Activated CD4-positive, alpha-beta T cell treated with anti-CD3 and anti-CD28 coated beads, Interleukin-2, amount 10 ng/mL, durations not matched to agents 7 days and 5 days (primary cell): ENCODE measurements around the gene AP1S3. TPM values are rescaled to one million over a fixed set of nuclear protein-coding genes. Genes with fewer than 3 reads are reported as not detected.
"Not testable (repeated sequence)": the region's sequence is repeated elsewhere in the genome, so short reads cannot be mapped to it uniquely, and the experiment has no call there.

Experiments used
- CTCF ChIA-PET: fragments of 350-600 bp; sonication (Branson Sonifier 250); formaldehyde crosslinking; loops from one replicate; lab custom pipeline; 2021; ENCODE audit warnings: antibody characterized with exemption; lab: Charles Lee
- POLR2A ChIA-PET: fragments of 350-600 bp; sonication (Branson Sonifier 250); formaldehyde crosslinking; loops from one replicate; lab custom pipeline; 2021; ENCODE audit warnings: antibody characterized with exemption; lab: Charles Lee
- DNase-seq: peaks from one replicate; pipeline ENCODE4 v3.0.0-alpha.2; 2020
- H3K27ac Mint-ChIP-seq: one replicate; pipeline ENCODE4 v1.8.0; 2021; ENCODE audit warnings: mild to moderate bottlenecking, moderate library complexity, mixed read lengths
- H3K27me3 Mint-ChIP-seq: one replicate; pipeline ENCODE4 v1.8.0; 2021; ENCODE audit warnings: mixed read lengths
- H3K36me3 Mint-ChIP-seq: one replicate; pipeline ENCODE4 v1.8.0; 2021; ENCODE audit warnings: low read depth, mixed read lengths
- H3K4me1 Mint-ChIP-seq: one replicate; pipeline ENCODE4 v1.8.0; 2021; ENCODE audit warnings: mixed read lengths
- H3K4me3 Mint-ChIP-seq: one replicate; pipeline ENCODE4 v1.8.0; 2021; ENCODE audit warnings: mild to moderate bottlenecking, moderate library complexity, mixed read lengths
- H3K9me3 Mint-ChIP-seq: one replicate; pipeline ENCODE4 v1.8.0; 2021; ENCODE audit warnings: mixed read lengths
- total RNA-seq, 2 experiments: library from RNA; stranded (reverse); gene quantifications; one replicate each; pipeline ENCODE4 v1.2.3, GENCODE V29; 2021

AP1S3 gene
- total RNA-seq, 2 experiments from 2014 or later = 6.5 to 7.5 TPM

GRCh38 chr2:223815884-223816570, 21.4 kb downstream of the AP1S3 start:
- ChIA-PET POLR2A (no interaction called here), CTCF (interaction anchor here (0.6 to 1.6 kb wide), 3 partner anchors 14 to 79 kb away, joined by 3 read pairs; no protein-coding TSS in a partner anchor)

GRCh38 chr2:223815186-223815883, 22.0 kb downstream of the AP1S3 start:
- ChIA-PET CTCF (no interaction called here), POLR2A (no interaction called here)
- Mint-ChIP-seq H3K4me3 (no peak overlapping the region), H3K36me3 (no peaks in the 10 kb centered on the region), H3K9me3 (no peaks in the 10 kb centered on the region), H3K4me1 (no peaks in the 10 kb centered on the region), H3K27me3 (no peaks in the 10 kb centered on the region), H3K27ac (no peak overlapping the region)
- no peak for DNase-seq

More at GRCh38 chr2:223815884-223816570, 21.4 kb downstream of the AP1S3 start:
- H3K36me3 Mint-ChIP-seq = no peaks in the 10 kb centered on the region
- no peak for DNase-seq
- H3K9me3 Mint-ChIP-seq = no peaks in the 10 kb centered on the region
- H3K4me3 Mint-ChIP-seq = no peak overlapping the region
- no peaks in the 10 kb centered on the region for H3K4me1 Mint-ChIP-seq
- H3K27ac Mint-ChIP-seq = no peak overlapping the region
- H3K27me3 Mint-ChIP-seq = no peaks in the 10 kb centered on the region

GRCh38 chr2:223814764-223815163, 22.6 kb downstream of the AP1S3 start:
- H3K4me3 Mint-ChIP-seq, H3K27me3 Mint-ChIP-seq, H3K27ac Mint-ChIP-seq, POLR2A ChIA-PET, H3K36me3 Mint-ChIP-seq, DNase-seq, H3K4me1 Mint-ChIP-seq, H3K9me3 Mint-ChIP-seq, CTCF ChIA-PET: not testable (repeated sequence)

GRCh38 chr2:223813329-223813728, 24.1 kb downstream of the AP1S3 start:
- DNase-seq = no peak
- Mint-ChIP-seq H3K4me1 (no peaks in the 10 kb centered on the region), H3K4me3 (no peak overlapping the region), H3K9me3 (no peaks in the 10 kb centered on the region), H3K36me3 (no peaks in the 10 kb centered on the region), H3K27me3 (no peaks in the 10 kb centered on the region), H3K27ac (no peak overlapping the region)
- POLR2A ChIA-PET = no interaction called here
- CTCF ChIA-PET = no interaction called here

- Mint-ChIP-seq H3K4me1 (peaks cover 2% of the 10 kb centered on the region), H3K9me3 (no peaks in the 10 kb centered on the region), H3K36me3 (no peaks in the 10 kb centered on the region), H3K27me3 (no peaks in the 10 kb centered on the region), H3K27ac (no peak overlapping the region), H3K4me3 (no peak overlapping the region)
- ChIA-PET CTCF (interaction anchor here (0.6 to 0.7 kb wide), 3 partner anchors 9 to 1214 kb away, joined by 3 to 4 read pairs (median 3); no protein-coding TSS in a partner anchor), POLR2A (no interaction called here)
- DNase-seq = no peak
Observed at GRCh38 chr2:223811757-223812156, 25.6 kb downstream of the AP1S3 start.

GRCh38 chr2:223805008-223805407, 32.4 kb downstream of the AP1S3 start:
- no peaks in the 10 kb centered on the region for H3K9me3 Mint-ChIP-seq
- no peaks in the 10 kb centered on the region for H3K36me3 Mint-ChIP-seq
- DNase-seq = no peak
- POLR2A ChIA-PET = no interaction called here
- H3K4me3 Mint-ChIP-seq = no peak overlapping the region
- peaks cover 5% of the 10 kb centered on the region for H3K4me1 Mint-ChIP-seq
- CTCF ChIA-PET = no interaction called here
- H3K27me3 Mint-ChIP-seq = no peaks in the 10 kb centered on the region
- no peak overlapping the region for H3K27ac Mint-ChIP-seq

GRCh38 chr2:223801736-223802135, 35.6 kb downstream of the AP1S3 start:
- ChIA-PET POLR2A (interaction anchor here (0.6 kb wide), 1 partner anchor 74 kb away, joined by 4 read pairs; no protein-coding TSS in a partner anchor), CTCF (interaction anchor here (1.1 to 2.2 kb wide), 3 partner anchors 15 to 76 kb away, joined by 3 to 5 read pairs (median 4); no protein-coding TSS in a partner anchor)
- H3K9me3 Mint-ChIP-seq = no peaks in the 10 kb centered on the region
- H3K36me3 Mint-ChIP-seq = no peaks in the 10 kb centered on the region
- no peak overlapping the region for H3K27ac Mint-ChIP-seq
- no peaks in the 10 kb centered on the region for H3K27me3 Mint-ChIP-seq
- DNase-seq = no peak
- peaks cover 3% of the 10 kb centered on the region for H3K4me1 Mint-ChIP-seq
- H3K4me3 Mint-ChIP-seq = no peak overlapping the region

GRCh38 chr2:223800908-223801307, 36.5 kb downstream of the AP1S3 start:
- no peak for DNase-seq
- Mint-ChIP-seq H3K4me3 (no peak overlapping the region), H3K27me3 (no peaks in the 10 kb centered on the region), H3K9me3 (no peaks in the 10 kb centered on the region), H3K36me3 (no peaks in the 10 kb centered on the region), H3K27ac (no peak overlapping the region), H3K4me1 (peaks cover 2% of the 10 kb centered on the region)
- POLR2A ChIA-PET = interaction anchor here (0.6 kb wide), 1 partner anchor 74 kb away, joined by 4 read pairs; no protein-coding TSS in a partner anchor
- CTCF ChIA-PET = interaction anchor here (1.1 to 2.2 kb wide), 2 partner anchors 40 to 77 kb away, joined by 4 to 5 read pairs; no protein-coding TSS in a partner anchor

GRCh38 chr2:223797811-223798721, 39.3 kb downstream of the AP1S3 start:
- ChIA-PET POLR2A (no interaction called here), CTCF (interaction anchor here (0.6 to 3.1 kb wide), 6 partner anchors 9 to 1130 kb away, joined by 3 to 8 read pairs (median 3); no protein-coding TSS in a partner anchor)
- Mint-ChIP-seq H3K27me3 (no peaks in the 10 kb centered on the region), H3K27ac (no peak overlapping the region), H3K36me3 (no peaks in the 10 kb centered on the region), H3K4me3 (no peak overlapping the region), H3K9me3 (no peaks in the 10 kb centered on the region), H3K4me1 (no peaks in the 10 kb centered on the region)
- no peak for DNase-seq

- H3K27ac Mint-ChIP-seq = no peak overlapping the region
- H3K36me3 Mint-ChIP-seq = no peaks in the 10 kb centered on the region
- H3K9me3 Mint-ChIP-seq = no peaks in the 10 kb centered on the region
- no peaks in the 10 kb centered on the region for H3K27me3 Mint-ChIP-seq
- ChIA-PET POLR2A (no interaction called here), CTCF (interaction anchor here (1.0 to 3.1 kb wide), 3 partner anchors 8 to 95 kb away, joined by 3 to 8 read pairs (median 3); no protein-coding TSS in a partner anchor)
- no peak for DNase-seq
- no peak overlapping the region for H3K4me3 Mint-ChIP-seq
- H3K4me1 Mint-ChIP-seq = no peaks in the 10 kb centered on the region
Observed at GRCh38 chr2:223797037-223797436, 40.3 kb downstream of the AP1S3 start.

- POLR2A ChIA-PET = no interaction called here
- no peak for DNase-seq
Observed at GRCh38 chr2:223789423-223789822, 48.0 kb downstream of the AP1S3 start.

GRCh38 chr2:223788826-223789225, 48.6 kb downstream of the AP1S3 start:
- POLR2A ChIA-PET = no interaction called here

More at GRCh38 chr2:223789423-223789822, 48.0 kb downstream of the AP1S3 start:
- peaks cover 5% of the 10 kb centered on the region for H3K27me3 Mint-ChIP-seq
- no peak overlapping the region for H3K27ac Mint-ChIP-seq
- H3K36me3 Mint-ChIP-seq = no peaks in the 10 kb centered on the region
- CTCF ChIA-PET = interaction anchor here (0.6 to 2.6 kb wide), 5 partner anchors 8 to 77 kb away, joined by 3 to 7 read pairs (median 4); no protein-coding TSS in a partner anchor
- H3K4me3 Mint-ChIP-seq = no peak overlapping the region
- H3K4me1 Mint-ChIP-seq = no peaks in the 10 kb centered on the region
- H3K9me3 Mint-ChIP-seq = no peaks in the 10 kb centered on the region

More at GRCh38 chr2:223788826-223789225, 48.6 kb downstream of the AP1S3 start:
- H3K9me3 Mint-ChIP-seq = no peaks in the 10 kb centered on the region
- no peaks in the 10 kb centered on the region for H3K4me1 Mint-ChIP-seq
- H3K36me3 Mint-ChIP-seq = no peaks in the 10 kb centered on the region
- CTCF ChIA-PET = interaction anchor here (0.8 to 2.6 kb wide), 3 partner anchors 8 to 10 kb away, joined by 3 to 7 read pairs (median 5); no protein-coding TSS in a partner anchor
- no peak for DNase-seq
- H3K4me3 Mint-ChIP-seq = no peak overlapping the region
- peaks cover 5% of the 10 kb centered on the region for H3K27me3 Mint-ChIP-seq
- H3K27ac Mint-ChIP-seq = no peak overlapping the region
